ENCODE measurements around the gene RALA. TPM values are rescaled to one million over a fixed set of nuclear protein-coding genes. Genes with fewer than 3 reads are reported as not detected.
A peak's percentile ranks its signal among the peaks of the same experiment; 100 is the strongest.

Gene RALA
- total and polyA plus RNA-seq, 2 of the 13 experiments (the other 11 are each of a cell fraction or from before 2014, with no cell fraction given): 11.8 to 19.5 TPM

DNA sequence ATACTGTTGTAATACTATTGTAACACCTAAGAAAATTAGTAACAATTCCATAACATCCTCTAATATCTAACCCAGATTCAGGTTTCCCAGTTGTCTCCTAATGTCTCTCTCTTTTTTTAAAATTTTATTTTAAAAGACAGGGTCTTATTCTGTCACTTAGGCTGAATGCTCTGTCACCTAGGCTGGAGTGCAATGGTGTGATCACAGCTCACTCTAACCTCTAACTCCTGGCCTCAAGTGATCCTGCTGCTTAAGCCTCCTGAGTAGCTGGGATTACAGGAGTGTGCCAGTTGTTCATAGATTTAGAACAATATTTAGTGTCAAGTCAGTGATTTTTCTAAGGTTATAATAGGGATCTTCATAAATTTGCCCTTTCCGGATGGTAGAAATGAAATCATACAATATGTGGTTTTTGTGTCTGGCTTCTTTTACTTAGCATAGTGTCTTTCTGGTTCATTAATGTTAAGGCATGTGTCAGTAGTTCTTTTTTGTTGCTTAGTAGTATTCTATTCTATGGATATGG is 14.7 kb downstream of the RALA start:
- no TSS peak for BruUV-seq (replicated peaks)
- intact Hi-C loops (cut with micrococcal nuclease; ENCODE audit: unreplicated experiment): no loop called here
- DNase-seq (ENCODE audit: low spot score): no peak
- 95% methylated on average over 1 of the region's 1 CpG for WGBS (ENCODE audit: low lambda C conversion rate)
- Histone ChIP-seq H3K4me1 (ENCODE audit: insufficient read depth, low read length) (no peaks in the 10 kb centered on the region), H3K36me3 (replicated peaks in 1 of 2; ENCODE audit: control insufficient read depth in 1 of 2, insufficient read depth in 2 of 2, low read length in 2 of 2) (peaks cover 2 to 22% of the 10 kb centered on the region in 2 experiments; a peak in 2 of 5 replicates), H4K20me1 (ENCODE audit: insufficient read depth, low read length) (peaks cover 13% of the 10 kb centered on the region; the same call in 1 of the 2 replicates), H3K9ac (ENCODE audit: insufficient read depth, low read depth, low read length) (no peak overlapping the region), H3K27me3 (ENCODE audit: control insufficient read depth in 1 of 2, insufficient read depth in 2 of 2, low read length in 2 of 2) (no peaks in the 10 kb centered on the region), H3K9me3 (ENCODE audit: low read length) (no peaks in the 10 kb centered on the region), H3K79me2 (ENCODE audit: insufficient read depth, low read length) (peaks cover 95% of the 10 kb centered on the region), H3K4me3 (replicated peaks in 1 of 3; ENCODE audit: insufficient read depth in 1 of 3, low read depth in 2 of 3, low read length in 3 of 3) (no peak overlapping the region), H2AFZ (ENCODE audit: low read length) (no peak overlapping the region), H3K27ac (ENCODE audit: extremely low read length, insufficient read depth, low read length) (no peak overlapping the region), H3K4me2 (ENCODE audit: low read depth, low read length) (no peak overlapping the region)
- CTCF ChIA-PET (ENCODE audit: low intra/inter-chr PET ratio, low total read pairs): no interaction called here
- in situ Hi-C loops (cut with HindIII; ENCODE audit: extremely low pct_ligation_motif_present, low pct_unique_long_range_greater_than_20kb): no loop called here
- TF ChIP-seq ZNF143 (CRISPR knock-in tag; IDR thresholded peaks at IDR 0.05) (no peak), ZNF782 (CRISPR knock-in tag; IDR thresholded peaks at IDR 0.05; ENCODE audit: borderline replicate concordance) (no peak), MAFK (conservative IDR thresholded peaks at IDR 0.05 in 1 of 2, IDR thresholded peaks at IDR 0.05 in 1 of 2; ENCODE audit: low read length in 2 of 2) (peak; percentile 15 to 41; a peak in 1 of 4 replicates), SMAD1 (CRISPR knock-in tag; IDR thresholded peaks at IDR 0.05; ENCODE audit: borderline replicate concordance, low read depth) (no peak), ZNF354B (CRISPR knock-in tag; IDR thresholded peaks at IDR 0.05) (no peak), ZNF589 (CRISPR knock-in tag; conservative IDR thresholded peaks at IDR 0.05) (no peak), MAFF (IDR thresholded peaks at IDR 0.05; ENCODE audit: low read depth, low read length) (peak; percentile 8; the same call in 1 of the 2 replicates)
- TF ChIP-seq, protein P1, sequence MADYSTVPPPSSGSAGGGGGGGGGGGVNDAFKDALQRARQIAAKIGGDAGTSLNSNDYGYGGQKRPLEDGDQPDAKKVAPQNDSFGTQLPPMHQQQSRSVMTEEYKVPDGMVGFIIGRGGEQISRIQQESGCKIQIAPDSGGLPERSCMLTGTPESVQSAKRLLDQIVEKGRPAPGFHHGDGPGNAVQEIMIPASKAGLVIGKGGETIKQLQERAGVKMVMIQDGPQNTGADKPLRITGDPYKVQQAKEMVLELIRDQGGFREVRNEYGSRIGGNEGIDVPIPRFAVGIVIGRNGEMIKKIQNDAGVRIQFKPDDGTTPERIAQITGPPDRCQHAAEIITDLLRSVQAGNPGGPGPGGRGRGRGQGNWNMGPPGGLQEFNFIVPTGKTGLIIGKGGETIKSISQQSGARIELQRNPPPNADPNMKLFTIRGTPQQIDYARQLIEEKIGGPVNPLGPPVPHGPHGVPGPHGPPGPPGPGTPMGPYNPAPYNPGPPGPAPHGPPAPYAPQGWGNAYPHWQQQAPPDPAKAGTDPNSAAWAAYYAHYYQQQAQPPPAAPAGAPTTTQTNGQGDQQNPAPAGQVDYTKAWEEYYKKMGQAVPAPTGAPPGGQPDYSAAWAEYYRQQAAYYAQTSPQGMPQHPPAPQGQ (CRISPR knock-in tag; IDR thresholded peaks at IDR 0.05; ENCODE audit: borderline replicate concordance): no peak
- FAIRE-seq: no peak
- POLR2A ChIA-PET: interaction anchor here (1.4 kb wide), 1 partner anchor 13 kb away, joined by 3 read pairs; no protein-coding TSS in a partner anchor
- no peak for ATAC-seq
